GM23248 (cell line): ENCODE data around the gene NMNAT1. TPM values are rescaled to one million over a fixed set of nuclear protein-coding genes. Genes with fewer than 3 reads are reported as not detected.
"Not testable (repeated sequence)": the region's sequence is repeated elsewhere in the genome, so short reads cannot be mapped to it uniquely, and the experiment has no call there.

ENCODE experiments used
- DNase-seq: peaks from one replicate; pipeline ENCODE4 v3.0.0-alpha.2; 2015
- H2AFZ ChIP-seq: fragments of 200-600 bp; sonication (generic); 2 replicates; pipeline ENCODE4 v1.6.1; 2016; ENCODE audit warnings: antibody characterized with exemption
- H3F3A ChIP-seq: fragments of 200-600 bp; sonication (generic); 2 replicates; pipeline ENCODE4 v1.6.1; 2016; ENCODE audit warnings: mild to moderate bottlenecking, antibody characterized with exemption, mixed run types; ENCODE audit not compliant: insufficient read depth
- H3K27ac ChIP-seq: fragments of 200-600 bp; sonication (generic); 2 replicates; pipeline ENCODE4 v1.5.1; 2016; ENCODE audit warnings: mild to moderate bottlenecking
- H3K27me3 ChIP-seq: fragments of 200-600 bp; sonication (generic); replicated peaks from 2 replicates; pipeline ENCODE4 v1.6.1; 2016; ENCODE audit warnings: mild to moderate bottlenecking; ENCODE audit not compliant: insufficient read depth
- H3K36me3 ChIP-seq: fragments of 200-600 bp; sonication (generic); 2 replicates; pipeline ENCODE4 v1.6.1; 2016; ENCODE audit warnings: low read depth, mild to moderate bottlenecking
- H3K4me1 ChIP-seq: fragments of 200-600 bp; sonication (generic); 2 replicates; pipeline ENCODE4 v1.6.1; 2016; ENCODE audit warnings: mild to moderate bottlenecking; ENCODE audit not compliant: insufficient read depth
- H3K4me2 ChIP-seq: fragments of 200-600 bp; sonication (generic); one replicate; pipeline ENCODE4 v1.6.1; 2016; ENCODE audit warnings: mild to moderate bottlenecking; ENCODE audit not compliant: unreplicated experiment
- H3K4me3 ChIP-seq: fragments of 200-600 bp; sonication (generic); 2 replicates; pipeline ENCODE4 v1.5.1; 2016; ENCODE audit warnings: mild to moderate bottlenecking
- H3K79me2 ChIP-seq: fragments of 200-600 bp; sonication (generic); 2 replicates; pipeline ENCODE4 v1.6.1; 2016; ENCODE audit warnings: mild to moderate bottlenecking; ENCODE audit not compliant: insufficient read depth
- H3K9ac ChIP-seq: fragments of 200-600 bp; sonication (generic); 2 replicates; pipeline ENCODE4 v1.6.1; 2016; ENCODE audit warnings: mild to moderate bottlenecking
- H3K9me2 ChIP-seq: fragments of 200-600 bp; sonication (generic); 2 replicates; pipeline ENCODE4 v1.6.1; 2016; ENCODE audit warnings: mixed run types, mild to moderate bottlenecking, moderate library complexity; ENCODE audit not compliant: insufficient read depth
- H3K9me3 ChIP-seq: fragments of 200-600 bp; sonication (generic); one replicate; pipeline ENCODE4 v1.6.1; 2017; ENCODE audit warnings: low read depth
- H4K20me1 ChIP-seq: fragments of 200-600 bp; sonication (generic); 2 replicates; pipeline ENCODE4 v1.6.0; 2016; ENCODE audit not compliant: insufficient read depth
- EZH2 ChIP-seq: fragments of 200-600 bp; sonication (generic); IDR thresholded peaks from 2 replicates; pipeline ENCODE4 v1.6.1; 2018; ENCODE audit warnings: antibody characterized with exemption, mild to moderate bottlenecking; ENCODE audit not compliant: insufficient read depth, poor library complexity, severe bottlenecking
- EZH2phosphoT487 ChIP-seq: fragments of 200-600 bp; sonication (generic); IDR thresholded peaks from 2 replicates; pipeline ENCODE4 v1.6.1; 2018; ENCODE audit warnings: antibody characterized with exemption, moderate library complexity, mild to moderate bottlenecking, low read depth; ENCODE audit not compliant: insufficient read depth
- WGBS, 2 experiments: methylation state at CpG; one replicate each; pipeline ENCODE4 v1.1.6; 2015 to 2017; ENCODE audit warnings: low lambda C conversion rate in 2 of 2, low coverage in 1 of 2; ENCODE audit errors: missing lambda C conversion rate in 2 of 2; 5-methylcytosine and 5-hydroxymethylcytosine counted together
- in situ Hi-C: fragments of 300-500 bp; cut with MboI; formaldehyde crosslinking; loops from 2 replicates; pipeline ENCODE4 v1.15.0; 2020
- polyA plus RNA-seq: library from polyadenylated mRNA; unstranded; fragments of >200 nt; fragmentation: Nextera tagmentation; extraction: Ambion mirVana; gene quantifications from 2 replicates; pipeline ENCODE4 v1.2.1, GENCODE V29; 2016
- total RNA-seq: library from RNA; depleted of rRNA; stranded (reverse); fragments of >200 nt; shearing (Covaris generic); gene quantifications from 2 replicates; pipeline ENCODE4 v1.2.3, GENCODE V29; 2014

Gene NMNAT1
- total and polyA plus RNA-seq, 2 experiments from 2014 or later = 15.2 to 18.8 TPM

GRCh38 chr1:9914610-9914937 lies 28.7 kb upstream of the NMNAT1 start:
- Histone ChIP-seq H3F3A (peaks cover 9% of the 10 kb centered on the region; the same call in 1 of the 2 replicates), H3K4me1 (peaks cover 4% of the 10 kb centered on the region; the same call in 1 of the 2 replicates), H3K36me3 (no peaks in the 10 kb centered on the region), H3K9ac (no peak overlapping the region), H3K4me3 (no peak overlapping the region), H4K20me1 (no peaks in the 10 kb centered on the region), H3K79me2 (no peaks in the 10 kb centered on the region), H3K9me2 (no peaks in the 10 kb centered on the region), H2AFZ (no peak overlapping the region), H3K27me3 (no peaks in the 10 kb centered on the region), H3K27ac (no peak overlapping the region), H3K9me3 (no peaks in the 10 kb centered on the region), H3K4me2 (no peak overlapping the region)
- DNase-seq = no peak
- WGBS, 2 experiments = 3 to 5% methylated on average over 2 of the region's 2 CpGs
- in situ Hi-C loops = no loop called here
- TF ChIP-seq EZH2 = no peak
- no peak for TF ChIP-seq EZH2phosphoT487

- 0 out of 2 replicates have a peak, but pooled peaks cover under 1% of the 10 kb centered on the region for H3F3A ChIP-seq
- in situ Hi-C loops = no loop called here
- DNase-seq = no peak
- H3K9me3 ChIP-seq = no peaks in the 10 kb centered on the region
- no peak overlapping the region for H2AFZ ChIP-seq
- H4K20me1 ChIP-seq = no peaks in the 10 kb centered on the region
- no peaks in the 10 kb centered on the region for H3K9me2 ChIP-seq
- no peak overlapping the region for H3K4me2 ChIP-seq
- no peak overlapping the region for H3K9ac ChIP-seq
- 68 to 77% methylated on average over 2 of the region's 2 CpGs for WGBS, 2 experiments
- no peaks in the 10 kb centered on the region for H3K27me3 ChIP-seq
- H3K36me3 ChIP-seq = no peaks in the 10 kb centered on the region
- no peak overlapping the region for H3K27ac ChIP-seq
- TF ChIP-seq EZH2 = no peak
- no peak for TF ChIP-seq EZH2phosphoT487
- no peaks in the 10 kb centered on the region for H3K79me2 ChIP-seq
- H3K4me1 ChIP-seq = no peaks in the 10 kb centered on the region
- H3K4me3 ChIP-seq = no peak overlapping the region
Observed at GRCh38 chr1:9916452-9916851, 26.8 kb upstream of the NMNAT1 start.

- H3K9me2 ChIP-seq, in situ Hi-C loops, H3K4me1 ChIP-seq, H2AFZ ChIP-seq, H3F3A ChIP-seq, H3K4me2 ChIP-seq, H3K27me3 ChIP-seq, H4K20me1 ChIP-seq, H3K9ac ChIP-seq, H3K36me3 ChIP-seq, H3K27ac ChIP-seq, H3K4me3 ChIP-seq, H3K9me3 ChIP-seq, DNase-seq, H3K79me2 ChIP-seq: not testable (repeated sequence)
- WGBS, 2 experiments = 68 to 73% methylated on average over 3 of the region's 3 CpGs
Observed at GRCh38 chr1:9917495-9917894, 25.8 kb upstream of the NMNAT1 start.

- H3K27me3 ChIP-seq = no peaks in the 10 kb centered on the region
- H3K4me1 ChIP-seq = no peaks in the 10 kb centered on the region
- H3K4me3 ChIP-seq = no peak overlapping the region
- no peaks in the 10 kb centered on the region for H4K20me1 ChIP-seq
- no peaks in the 10 kb centered on the region for H3K9me2 ChIP-seq
- H3K36me3 ChIP-seq = no peaks in the 10 kb centered on the region
- in situ Hi-C loops = no loop called here
- H2AFZ ChIP-seq = no peak overlapping the region
- no peak for DNase-seq
- 83 to 86% methylated on average over 1 of the region's 1 CpG for WGBS, 2 experiments
- H3K79me2 ChIP-seq = no peaks in the 10 kb centered on the region
- no peaks in the 10 kb centered on the region for H3K9me3 ChIP-seq
- no peak overlapping the region for H3K27ac ChIP-seq
- H3K9ac ChIP-seq = no peak overlapping the region
- TF ChIP-seq EZH2 = no peak
- TF ChIP-seq EZH2phosphoT487 = no peak
- H3F3A ChIP-seq = no peaks in the 10 kb centered on the region
- H3K4me2 ChIP-seq = no peak overlapping the region
Observed at GRCh38 chr1:9917901-9918300, 25.4 kb upstream of the NMNAT1 start.

GRCh38 chr1:9920606-9921005 lies 22.7 kb upstream of the NMNAT1 start:
- in situ Hi-C loops = no loop called here
- Histone ChIP-seq H3K36me3 (no peaks in the 10 kb centered on the region), H4K20me1 (no peaks in the 10 kb centered on the region), H2AFZ (no peak overlapping the region), H3K4me2 (no peak overlapping the region), H3K27me3 (no peaks in the 10 kb centered on the region), H3K79me2 (no peaks in the 10 kb centered on the region), H3K9me3 (no peaks in the 10 kb centered on the region), H3K9me2 (no peaks in the 10 kb centered on the region), H3K4me1 (no peaks in the 10 kb centered on the region), H3K4me3 (no peak overlapping the region), H3K9ac (no peak overlapping the region), H3F3A (no peaks in the 10 kb centered on the region), H3K27ac (no peak overlapping the region)
- DNase-seq = no peak
- WGBS, 2 experiments = 87 to 90% methylated on average over 5 of the region's 5 CpGs
- TF ChIP-seq EZH2 = no peak
- TF ChIP-seq EZH2phosphoT487 = no peak
